Neural cell (in vitro differentiated cells): ENCODE data around the gene VPS39. TPM values are rescaled to one million over a fixed set of nuclear protein-coding genes. Genes with fewer than 3 reads are reported as not detected.

Experiments
- H2AFZ ChIP-seq: fragments of 200-600, 300-800 bp; sonication (generic), shearing (Covaris generic); 2 replicates; pipeline ENCODE4 v1.6.0; 2014; ENCODE audit warnings: low read depth, mild to moderate bottlenecking, antibody characterized with exemption, low read length, moderate library complexity
- H3F3A ChIP-seq: fragments of 200-600 bp; shearing (Covaris generic); 2 replicates; pipeline ENCODE4 v1.6.1; 2016; ENCODE audit warnings: mild to moderate bottlenecking, moderate library complexity, mixed read lengths, antibody characterized with exemption, low read length; ENCODE audit not compliant: insufficient read depth, poor library complexity, severe bottlenecking
- H3K27ac ChIP-seq: fragments of 200-600, 300-800 bp; sonication (generic), shearing (Covaris generic); 2 replicates; pipeline ENCODE4 v1.5.1; 2014; ENCODE audit warnings: mild to moderate bottlenecking, low read length, moderate library complexity
- H3K27me3 ChIP-seq: fragments of 300-800, 200-600 bp; sonication (generic), shearing (Covaris generic); 2 replicates; pipeline ENCODE4 v1.6.0; 2014; ENCODE audit warnings: mild to moderate bottlenecking, low read depth, low read length, moderate library complexity; ENCODE audit not compliant: insufficient read depth
- H3K36me3 ChIP-seq: fragments of 300-800, 200-600 bp; sonication (generic), shearing (Covaris generic); 2 replicates; pipeline ENCODE4 v1.5.1; 2014; ENCODE audit warnings: mild to moderate bottlenecking, antibody characterized with exemption, low read length, moderate library complexity; ENCODE audit not compliant: insufficient read depth
- H3K4me2 ChIP-seq: fragments of 300-800, 200-600 bp; sonication (generic), shearing (Covaris generic); 2 replicates; pipeline ENCODE4 v1.6.0; 2014; ENCODE audit warnings: mild to moderate bottlenecking, low read length
- H3K4me3 ChIP-seq: fragments of 300-800, 200-600 bp; sonication (generic), shearing (Covaris generic); 2 replicates; pipeline ENCODE4 v1.5.1; 2014; ENCODE audit warnings: mild to moderate bottlenecking, low read length, moderate library complexity
- H3K79me2 ChIP-seq: fragments of 200-600 bp; shearing (Covaris generic); replicated peaks from 2 replicates; pipeline ENCODE4 v1.6.0; 2014; ENCODE audit warnings: mild to moderate bottlenecking, low read length, moderate library complexity; ENCODE audit not compliant: insufficient read depth
- H3K9ac ChIP-seq: fragments of 300-800, 200-600 bp; sonication (generic), shearing (Covaris generic); 2 replicates; pipeline ENCODE4 v1.6.1; 2016; ENCODE audit warnings: mild to moderate bottlenecking, low read length, mixed read lengths
- H3K9me2 ChIP-seq: fragments of 200-600 bp; shearing (Covaris generic); 2 replicates; pipeline ENCODE4 v1.6.1; 2016; ENCODE audit warnings: mild to moderate bottlenecking, low read length, mixed read lengths; ENCODE audit not compliant: insufficient read depth
- H3K9me3 ChIP-seq: fragments of 200-600, 300-800 bp; sonication (generic), shearing (Covaris generic); 2 replicates; pipeline ENCODE4 v1.6.1; 2016; ENCODE audit warnings: mild to moderate bottlenecking, mixed run types, low read length, moderate library complexity, mixed read lengths
- H4K20me1 ChIP-seq: fragments of 200-600 bp; shearing (Covaris generic); 2 replicates; pipeline ENCODE4 v1.6.1; 2016; ENCODE audit warnings: mild to moderate bottlenecking, mixed run types; ENCODE audit not compliant: insufficient read depth
- EP300 ChIP-seq: fragments of 450-650 bp; conservative IDR thresholded peaks from 2 replicates; pipeline ENCODE4 v1.6.1; 2014; ENCODE audit warnings: antibody characterized with exemption, mild to moderate bottlenecking, moderate library complexity; ENCODE audit not compliant: poor library complexity, severe bottlenecking
- EZH2 ChIP-seq: fragments of 200-600, 300-800 bp; shearing (Covaris generic), sonication (generic); IDR thresholded peaks from 2 replicates; pipeline ENCODE4 v1.6.1; 2014; ENCODE audit warnings: antibody characterized with exemption, low read length, borderline replicate concordance, mild to moderate bottlenecking; ENCODE audit not compliant: insufficient read depth, poor library complexity, severe bottlenecking
- MXI1 ChIP-seq: fragments of 450-650 bp; conservative IDR thresholded peaks from 2 replicates; pipeline ENCODE4 v1.6.1; 2014; ENCODE audit warnings: antibody characterized with exemption, mild to moderate bottlenecking; ENCODE audit not compliant: poor library complexity, severe bottlenecking
- POLR2AphosphoS5 ChIP-seq: IDR thresholded peaks from 2 replicates; pipeline ENCODE4 v1.6.1; 2012
- RAD21 ChIP-seq: fragments of 450-650 bp; conservative IDR thresholded peaks from 2 replicates; pipeline ENCODE4 v1.6.1; 2014; ENCODE audit warnings: antibody characterized with exemption, mild to moderate bottlenecking, moderate library complexity
- SMC3 ChIP-seq: fragments of 450-650 bp; conservative IDR thresholded peaks from 2 replicates; pipeline ENCODE4 v1.6.1; 2014; ENCODE audit warnings: antibody characterized with exemption, mild to moderate bottlenecking, moderate library complexity; ENCODE audit not compliant: poor library complexity
- TAF1 ChIP-seq: IDR thresholded peaks from 2 replicates; pipeline ENCODE4 v1.6.1; 2012; ENCODE audit warnings: low read depth
- polyA plus RNA-seq: library from polyadenylated mRNA; depleted of rRNA; stranded (reverse); fragments of >200 nt; gene quantifications from 2 replicates; pipeline ENCODE4 v1.2.3, GENCODE V29; 2014
- TF ChIP-seq, protein P1 (sequence below): fragments of 450-650 bp; IDR thresholded peaks from 2 replicates; pipeline ENCODE4 v1.5.1; 2014; ENCODE audit warnings: antibody characterized with exemption, mild to moderate bottlenecking, moderate library complexity; ENCODE audit not compliant: poor library complexity, severe bottlenecking
- TF ChIP-seq, protein P2 (sequence below): IDR thresholded peaks from 2 replicates; pipeline ENCODE4 v1.6.1; 2012; ENCODE audit warnings: borderline replicate concordance

VPS39 gene
- polyA plus RNA-seq, 1 donor from 2014 or later: 59.9 TPM

DNA sequence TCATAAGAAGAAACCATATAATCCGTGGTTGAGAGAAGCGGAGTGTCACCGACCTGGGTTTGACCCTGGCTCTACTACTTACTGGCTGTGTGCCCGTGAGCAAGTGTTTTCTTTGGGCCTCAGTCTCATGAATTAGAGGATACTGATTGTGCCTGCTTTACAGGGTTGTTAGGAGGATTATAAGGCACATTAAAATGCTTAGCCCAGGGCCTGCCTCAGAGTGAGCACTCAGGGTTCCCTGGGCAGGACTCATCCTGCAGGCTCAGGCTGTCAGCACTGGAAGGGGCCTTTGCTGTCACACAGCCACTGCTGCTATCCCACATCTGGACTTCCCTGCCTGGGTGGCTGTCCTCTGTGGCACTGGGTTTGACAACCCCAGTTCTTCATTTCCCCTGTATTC lies 56.4 kb downstream of the VPS39 start:
- H3K4me2 ChIP-seq: no peak overlapping the region
- TF ChIP-seq MXI1 (no peak), EZH2 (no peak), RAD21 (no peak), POLR2AphosphoS5 (no peak), EP300 (no peak), TAF1 (no peak), SMC3 (no peak)
- TF ChIP-seq, protein P1, sequence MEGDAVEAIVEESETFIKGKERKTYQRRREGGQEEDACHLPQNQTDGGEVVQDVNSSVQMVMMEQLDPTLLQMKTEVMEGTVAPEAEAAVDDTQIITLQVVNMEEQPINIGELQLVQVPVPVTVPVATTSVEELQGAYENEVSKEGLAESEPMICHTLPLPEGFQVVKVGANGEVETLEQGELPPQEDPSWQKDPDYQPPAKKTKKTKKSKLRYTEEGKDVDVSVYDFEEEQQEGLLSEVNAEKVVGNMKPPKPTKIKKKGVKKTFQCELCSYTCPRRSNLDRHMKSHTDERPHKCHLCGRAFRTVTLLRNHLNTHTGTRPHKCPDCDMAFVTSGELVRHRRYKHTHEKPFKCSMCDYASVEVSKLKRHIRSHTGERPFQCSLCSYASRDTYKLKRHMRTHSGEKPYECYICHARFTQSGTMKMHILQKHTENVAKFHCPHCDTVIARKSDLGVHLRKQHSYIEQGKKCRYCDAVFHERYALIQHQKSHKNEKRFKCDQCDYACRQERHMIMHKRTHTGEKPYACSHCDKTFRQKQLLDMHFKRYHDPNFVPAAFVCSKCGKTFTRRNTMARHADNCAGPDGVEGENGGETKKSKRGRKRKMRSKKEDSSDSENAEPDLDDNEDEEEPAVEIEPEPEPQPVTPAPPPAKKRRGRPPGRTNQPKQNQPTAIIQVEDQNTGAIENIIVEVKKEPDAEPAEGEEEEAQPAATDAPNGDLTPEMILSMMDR: no peak
- TF ChIP-seq, protein P2, sequence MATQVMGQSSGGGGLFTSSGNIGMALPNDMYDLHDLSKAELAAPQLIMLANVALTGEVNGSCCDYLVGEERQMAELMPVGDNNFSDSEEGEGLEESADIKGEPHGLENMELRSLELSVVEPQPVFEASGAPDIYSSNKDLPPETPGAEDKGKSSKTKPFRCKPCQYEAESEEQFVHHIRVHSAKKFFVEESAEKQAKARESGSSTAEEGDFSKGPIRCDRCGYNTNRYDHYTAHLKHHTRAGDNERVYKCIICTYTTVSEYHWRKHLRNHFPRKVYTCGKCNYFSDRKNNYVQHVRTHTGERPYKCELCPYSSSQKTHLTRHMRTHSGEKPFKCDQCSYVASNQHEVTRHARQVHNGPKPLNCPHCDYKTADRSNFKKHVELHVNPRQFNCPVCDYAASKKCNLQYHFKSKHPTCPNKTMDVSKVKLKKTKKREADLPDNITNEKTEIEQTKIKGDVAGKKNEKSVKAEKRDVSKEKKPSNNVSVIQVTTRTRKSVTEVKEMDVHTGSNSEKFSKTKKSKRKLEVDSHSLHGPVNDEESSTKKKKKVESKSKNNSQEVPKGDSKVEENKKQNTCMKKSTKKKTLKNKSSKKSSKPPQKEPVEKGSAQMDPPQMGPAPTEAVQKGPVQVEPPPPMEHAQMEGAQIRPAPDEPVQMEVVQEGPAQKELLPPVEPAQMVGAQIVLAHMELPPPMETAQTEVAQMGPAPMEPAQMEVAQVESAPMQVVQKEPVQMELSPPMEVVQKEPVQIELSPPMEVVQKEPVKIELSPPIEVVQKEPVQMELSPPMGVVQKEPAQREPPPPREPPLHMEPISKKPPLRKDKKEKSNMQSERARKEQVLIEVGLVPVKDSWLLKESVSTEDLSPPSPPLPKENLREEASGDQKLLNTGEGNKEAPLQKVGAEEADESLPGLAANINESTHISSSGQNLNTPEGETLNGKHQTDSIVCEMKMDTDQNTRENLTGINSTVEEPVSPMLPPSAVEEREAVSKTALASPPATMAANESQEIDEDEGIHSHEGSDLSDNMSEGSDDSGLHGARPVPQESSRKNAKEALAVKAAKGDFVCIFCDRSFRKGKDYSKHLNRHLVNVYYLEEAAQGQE: no peak
- H3K9ac ChIP-seq: no peak overlapping the region
- H3F3A ChIP-seq: no peaks in the 10 kb centered on the region
- no peaks in the 10 kb centered on the region for H3K36me3 ChIP-seq
- H4K20me1 ChIP-seq: no peaks in the 10 kb centered on the region
- H3K27ac ChIP-seq: no peak overlapping the region
- H3K9me3 ChIP-seq: no peaks in the 10 kb centered on the region
- H3K4me3 ChIP-seq: no peak overlapping the region
- H2AFZ ChIP-seq: no peak overlapping the region
- no peaks in the 10 kb centered on the region for H3K27me3 ChIP-seq
- no peaks in the 10 kb centered on the region for H3K79me2 ChIP-seq
- no peaks in the 10 kb centered on the region for H3K9me2 ChIP-seq

DNA sequence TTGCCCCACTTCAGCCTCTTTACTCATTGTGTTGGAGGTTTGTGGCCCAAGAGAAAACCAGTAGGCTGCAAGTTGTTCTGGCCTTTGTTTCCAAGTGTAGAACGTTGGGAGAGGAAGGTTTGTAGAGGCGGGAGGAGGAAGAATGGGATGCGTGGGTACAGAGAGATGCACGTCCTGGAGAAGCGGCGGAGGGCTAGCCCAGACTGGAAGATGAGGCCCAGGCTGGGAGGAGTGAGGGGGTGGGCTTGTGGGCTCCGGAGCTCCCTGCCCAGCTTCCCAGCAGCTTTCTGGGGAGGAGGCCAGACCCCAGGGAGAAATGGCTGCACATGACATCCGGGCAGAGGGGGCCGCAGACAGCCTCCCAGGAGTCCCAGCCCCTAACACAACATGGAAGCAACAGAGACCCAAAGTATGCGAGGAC lies 57.0 kb downstream of the VPS39 start:
- H3K36me3 ChIP-seq: no peaks in the 10 kb centered on the region
- H3K9me3 ChIP-seq: no peaks in the 10 kb centered on the region
- no peaks in the 10 kb centered on the region for H3K9me2 ChIP-seq
- no peaks in the 10 kb centered on the region for H3K27me3 ChIP-seq
- H2AFZ ChIP-seq: no peak overlapping the region
- no peaks in the 10 kb centered on the region for H3K79me2 ChIP-seq
- TF ChIP-seq, protein P2: no peak
- TF ChIP-seq POLR2AphosphoS5 (no peak), MXI1 (no peak), SMC3 (no peak), RAD21 (no peak), EP300 (no peak), TAF1 (no peak), EZH2 (no peak)
- TF ChIP-seq, protein P1: no peak
- H3K9ac ChIP-seq: no peak overlapping the region
- H4K20me1 ChIP-seq: no peaks in the 10 kb centered on the region
- no peaks in the 10 kb centered on the region for H3F3A ChIP-seq
- H3K4me3 ChIP-seq: no peak overlapping the region
- no peak overlapping the region for H3K4me2 ChIP-seq
- H3K27ac ChIP-seq: no peak overlapping the region
